Brain microvascular endothelial cell (primary cell): ENCODE data around the gene ANO3.

Experiments used
- DNase-seq: peaks from one replicate; pipeline ENCODE4 v3.0.0-alpha.2; 2020
- H3K27ac ChIP-seq: fragments of 250-450 bp; sonication (Bioruptor Pico); 2 replicates; pipeline ENCODE4 v1.5.1; 2020; ENCODE audit warnings: mild to moderate bottlenecking, moderate library complexity
- H3K27me3 ChIP-seq: fragments of 250-450 bp; sonication (Bioruptor Pico); replicated peaks from 2 replicates; pipeline ENCODE4 v1.5.1; 2020; ENCODE audit warnings: mild to moderate bottlenecking
- H3K36me3 ChIP-seq: fragments of 250-450 bp; sonication (Bioruptor Pico); replicated peaks from 2 replicates; pipeline ENCODE4 v1.5.1; 2020; ENCODE audit warnings: mild to moderate bottlenecking
- H3K4me3 ChIP-seq: 2 replicates; pipeline ENCODE4 v1.5.1; 2011; ENCODE audit warnings: low read depth, mild to moderate bottlenecking, control low read depth, low read length, moderate library complexity
- in situ Hi-C: cut with HindIII; loops from 2 replicates; pipeline ENCODE4 v1.10.0; 2017; ENCODE audit warnings: low sequenced_read_pairs, low pct_ligation_motif_present
- TF ChIP-seq, protein P1 (sequence below): IDR thresholded peaks from 2 replicates; pipeline ENCODE4 v1.5.1; 2011; ENCODE audit warnings: low read depth, mild to moderate bottlenecking, moderate library complexity, low read length, control low read depth, inconsistent platforms; ENCODE audit errors: missing control alignments

The ANO3 gene

DNA sequence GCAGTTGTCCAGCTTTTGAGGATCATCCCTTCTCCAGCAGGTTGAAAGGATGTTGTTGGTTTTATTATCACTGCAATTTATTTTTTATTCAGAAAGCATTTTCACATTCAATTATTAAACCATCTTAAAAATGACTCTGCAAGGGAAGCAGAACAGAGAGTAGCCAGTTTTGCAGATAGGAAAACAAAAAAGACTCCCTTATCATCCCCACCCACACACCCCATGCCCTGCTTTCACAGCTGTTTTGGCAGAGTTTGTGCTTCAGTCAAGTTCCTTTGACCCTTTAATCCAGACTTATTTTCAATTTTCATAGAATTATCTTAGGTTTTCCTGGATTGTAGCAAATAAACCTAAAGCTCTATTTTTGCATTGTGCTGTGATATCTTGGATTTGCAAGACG lies 195.8 kb downstream of the ANO3 start:
- H3K27ac ChIP-seq: no peak overlapping the region
- no peaks in the 10 kb centered on the region for H3K36me3 ChIP-seq
- in situ Hi-C loops: no loop called here
- no peak for DNase-seq
- no peaks in the 10 kb centered on the region for H3K27me3 ChIP-seq
- TF ChIP-seq, protein P1, sequence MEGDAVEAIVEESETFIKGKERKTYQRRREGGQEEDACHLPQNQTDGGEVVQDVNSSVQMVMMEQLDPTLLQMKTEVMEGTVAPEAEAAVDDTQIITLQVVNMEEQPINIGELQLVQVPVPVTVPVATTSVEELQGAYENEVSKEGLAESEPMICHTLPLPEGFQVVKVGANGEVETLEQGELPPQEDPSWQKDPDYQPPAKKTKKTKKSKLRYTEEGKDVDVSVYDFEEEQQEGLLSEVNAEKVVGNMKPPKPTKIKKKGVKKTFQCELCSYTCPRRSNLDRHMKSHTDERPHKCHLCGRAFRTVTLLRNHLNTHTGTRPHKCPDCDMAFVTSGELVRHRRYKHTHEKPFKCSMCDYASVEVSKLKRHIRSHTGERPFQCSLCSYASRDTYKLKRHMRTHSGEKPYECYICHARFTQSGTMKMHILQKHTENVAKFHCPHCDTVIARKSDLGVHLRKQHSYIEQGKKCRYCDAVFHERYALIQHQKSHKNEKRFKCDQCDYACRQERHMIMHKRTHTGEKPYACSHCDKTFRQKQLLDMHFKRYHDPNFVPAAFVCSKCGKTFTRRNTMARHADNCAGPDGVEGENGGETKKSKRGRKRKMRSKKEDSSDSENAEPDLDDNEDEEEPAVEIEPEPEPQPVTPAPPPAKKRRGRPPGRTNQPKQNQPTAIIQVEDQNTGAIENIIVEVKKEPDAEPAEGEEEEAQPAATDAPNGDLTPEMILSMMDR: no peak
- H3K4me3 ChIP-seq: no peak overlapping the region

DNA sequence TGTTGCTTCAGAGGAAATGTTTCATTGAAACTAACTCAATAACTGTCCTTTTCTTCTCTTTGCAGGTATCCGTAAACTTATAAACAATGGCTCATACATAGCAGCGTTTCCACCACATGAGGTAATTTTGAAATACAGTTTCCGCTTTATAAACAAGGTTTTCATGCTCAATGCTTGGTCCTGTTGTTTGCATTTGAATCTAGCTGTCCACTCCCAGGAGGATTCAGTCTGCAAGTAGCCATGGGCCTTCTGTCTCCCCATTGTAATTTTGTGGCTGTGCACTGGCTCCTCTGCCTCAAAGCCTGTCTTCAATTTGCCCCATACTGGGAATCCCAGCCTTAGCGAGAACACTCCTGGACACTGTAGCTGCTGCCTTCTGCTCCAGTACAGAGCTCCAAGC lies 205.4 kb downstream of the ANO3 start:
- DNase-seq: no peak
- TF ChIP-seq, protein P1: no peak
- no peak overlapping the region for H3K4me3 ChIP-seq
- no peaks in the 10 kb centered on the region for H3K36me3 ChIP-seq
- H3K27ac ChIP-seq: no peak overlapping the region
- in situ Hi-C loops: no loop called here
- no peaks in the 10 kb centered on the region for H3K27me3 ChIP-seq

DNA sequence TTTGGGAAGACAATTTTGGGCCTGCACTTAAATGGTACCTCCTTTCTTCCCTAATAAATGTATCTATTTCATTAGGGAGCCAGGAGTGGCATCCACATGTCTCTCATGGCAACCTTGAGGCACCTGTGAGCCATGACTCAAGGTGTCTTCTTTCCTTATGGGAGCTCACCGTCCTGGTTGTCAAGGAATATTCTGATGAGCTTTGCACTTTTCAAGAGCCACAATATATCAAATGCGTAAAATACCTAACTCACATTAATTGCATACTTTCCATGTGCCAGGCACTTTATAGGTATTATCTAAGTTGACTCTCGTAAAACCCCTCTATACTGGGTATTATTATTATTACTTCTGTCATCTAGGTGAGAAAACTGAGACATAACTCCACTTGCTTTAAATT lies 207.6 kb downstream of the ANO3 start:
- DNase-seq: no peak
- in situ Hi-C loops: no loop called here
- no peak overlapping the region for H3K4me3 ChIP-seq
- TF ChIP-seq, protein P1: no peak
- no peaks in the 10 kb centered on the region for H3K36me3 ChIP-seq
- H3K27me3 ChIP-seq: no peaks in the 10 kb centered on the region
- H3K27ac ChIP-seq: no peak overlapping the region

DNA sequence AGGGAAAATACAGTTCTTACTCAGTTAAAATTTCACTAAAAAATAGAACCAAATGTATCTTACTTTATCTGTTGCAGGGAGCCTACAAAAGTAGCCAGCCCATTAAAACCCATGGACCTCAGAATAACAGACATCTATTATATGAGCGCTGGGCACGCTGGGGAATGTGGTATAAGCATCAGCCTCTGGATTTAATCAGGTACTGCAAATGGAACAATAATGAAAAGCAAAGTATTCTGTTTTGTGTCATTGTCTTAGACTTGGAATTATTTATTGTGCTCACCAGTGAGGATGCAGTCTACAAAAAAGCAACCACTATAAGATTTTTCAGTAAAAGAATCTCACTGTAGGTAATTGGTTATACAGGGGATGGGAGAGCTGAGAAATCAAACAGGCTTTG lies 209.9 kb downstream of the ANO3 start:
- TF ChIP-seq, protein P1: no peak
- Histone ChIP-seq H3K27ac (no peak overlapping the region), H3K27me3 (no peaks in the 10 kb centered on the region), H3K4me3 (no peak overlapping the region), H3K36me3 (no peaks in the 10 kb centered on the region)
- no peak for DNase-seq
- in situ Hi-C loops: no loop called here

DNA sequence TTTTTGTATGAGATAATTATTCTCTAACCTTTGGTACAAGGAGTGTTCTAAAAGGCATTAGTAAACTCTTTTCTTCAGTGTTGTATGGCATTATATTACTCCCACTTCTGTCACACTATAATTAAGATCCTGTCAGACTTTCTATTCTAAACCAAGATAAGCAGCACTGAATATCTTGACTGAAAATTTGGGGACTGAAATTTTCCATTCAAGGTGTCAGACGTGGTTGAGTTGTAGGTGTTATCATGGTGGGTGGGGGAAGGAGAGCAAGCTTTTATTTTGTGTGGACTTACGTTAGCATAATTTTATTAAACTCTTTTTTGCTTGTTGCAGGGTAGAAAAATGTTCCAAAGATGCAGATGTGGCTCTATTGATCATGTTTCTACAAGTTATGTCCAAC lies 217.2 kb downstream of the ANO3 start:
- H3K4me3 ChIP-seq: no peak overlapping the region
- no peak for DNase-seq
- in situ Hi-C loops: no loop called here
- no peak overlapping the region for H3K27ac ChIP-seq
- no peaks in the 10 kb centered on the region for H3K36me3 ChIP-seq
- TF ChIP-seq, protein P1: no peak
- no peaks in the 10 kb centered on the region for H3K27me3 ChIP-seq

DNA sequence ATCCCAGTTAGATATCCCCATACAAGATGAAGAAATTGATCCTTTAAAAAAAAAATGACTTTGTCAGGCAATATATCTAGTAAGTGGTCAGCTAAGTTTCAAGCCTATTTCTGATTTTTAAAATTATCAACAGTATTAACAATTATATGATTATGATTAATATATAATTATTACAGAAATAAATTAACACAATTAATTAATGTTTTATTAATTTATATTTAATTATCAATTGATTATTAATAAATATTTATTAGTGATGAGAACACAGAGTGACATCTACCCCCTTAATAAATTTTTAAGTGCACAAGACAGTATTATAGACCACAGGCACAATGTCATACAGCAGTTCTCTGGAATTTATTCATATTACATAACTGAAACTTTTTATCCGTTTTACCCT lies 218.1 kb downstream of the ANO3 start:
- in situ Hi-C loops: no loop called here
- H3K4me3 ChIP-seq: no peak overlapping the region
- H3K27me3 ChIP-seq: no peaks in the 10 kb centered on the region
- no peak for DNase-seq
- no peaks in the 10 kb centered on the region for H3K36me3 ChIP-seq
- TF ChIP-seq, protein P1: no peak
- no peak overlapping the region for H3K27ac ChIP-seq
